A549 (cell line): ENCODE data around the gene TSPAN4. TPM values are rescaled to one million over a fixed set of nuclear protein-coding genes. Genes with fewer than 3 reads are reported as not detected.

Experiments used
- ATAC-seq, 2 experiments: fragments of 200-7000 bp in 1 of 2; fragments of >200 bp in 1 of 2; cut with Nextera tagmentation in 1 of 2; cut with Tn5 transposase in 1 of 2; 3 replicates each; pipeline versions ENCODE4 v1.8.0 to v1.9.1; 2018 to 2020; ENCODE audit warnings: mild to moderate bottlenecking in 1 of 2, moderate library complexity in 1 of 2
- CTCF ChIA-PET: fragments of 300-600 bp; sonication (Branson Sonifier 250); formaldehyde crosslinking; extraction: SDS; loops from one replicate; lab custom pipeline; 2021; ENCODE audit warnings: antibody characterized with exemption, inconsistent platforms; lab: Yijun Ruan, JAX
- POLR2A ChIA-PET: fragments of 350-600 bp; formaldehyde crosslinking; extraction: SDS; loops from one replicate; lab custom pipeline; 2021; ENCODE audit warnings: antibody characterized with exemption, inconsistent platforms; lab: Yijun Ruan, JAX
- DNase-seq, 2 experiments: peaks; one replicate each; pipeline versions ENCODE4 v3.0.0 to v3.0.0-alpha.2; 2011 to 2016; ENCODE audit warnings: low read depth in 1 of 2, low spot score in 1 of 2
- FAIRE-seq: peaks from 2 replicates; lab custom pipeline; 2011; peaks lifted over from hg19 to GRCh38; lab: Jason Lieb, UNC
- H3K27ac ChIP-seq, 2 experiments: fragments of >200 bp; sonication (Bioruptor Twin); formaldehyde crosslinking; 3 replicates each; pipeline ENCODE4 v1.5.1; 2016 to 2017
- H3K4me1 ChIP-seq: fragments of >200 bp; sonication (Bioruptor Twin); formaldehyde crosslinking; 3 replicates; pipeline ENCODE4 v1.6.1; 2016
- H3K4me2 ChIP-seq: fragments of >200 bp; sonication (Bioruptor Twin); formaldehyde crosslinking; 3 replicates; pipeline ENCODE4 v1.6.1; 2016
- H3K4me3 ChIP-seq: fragments of >200 bp; sonication (Bioruptor Twin); formaldehyde crosslinking; 3 replicates; pipeline ENCODE4 v1.5.1; 2016
- H3K9me3 ChIP-seq: fragments of >200 bp; sonication (Bioruptor Twin); formaldehyde crosslinking; 3 replicates; pipeline ENCODE4 v1.6.1; 2016
- CBX8 ChIP-seq: fragments of 200-600 bp; sonication (generic); IDR thresholded peaks from 2 replicates; pipeline ENCODE4 v1.6.1; 2016
- EHMT2 ChIP-seq: fragments of 200-600 bp; sonication (generic); IDR thresholded peaks from 2 replicates; pipeline ENCODE4 v1.6.1; 2016; ENCODE audit warnings: antibody characterized with exemption, low read depth, mild to moderate bottlenecking, moderate library complexity
- EP300 ChIP-seq, 2 experiments: fragments of >200 bp; sonication (Bioruptor Twin); formaldehyde crosslinking; IDR thresholded peaks; 2 replicates in 1 of 2; 3 replicates in 1 of 2; pipeline ENCODE4 v1.6.1; 2016 to 2017
- ESRRA ChIP-seq: fragments of 150-350 bp; IDR thresholded peaks from 2 replicates; pipeline ENCODE4 v1.6.1; 2014; ENCODE audit warnings: mild to moderate bottlenecking, low read length, borderline replicate concordance
- HDAC2 ChIP-seq: fragments of 200-600 bp; sonication (generic); IDR thresholded peaks from 2 replicates; pipeline ENCODE4 v1.6.1; 2016
- HEYL ChIP-seq: fragments of 250-450 bp; sonication (Bioruptor Pico); IDR thresholded peaks from 2 replicates; pipeline ENCODE4 v1.8.0; 2021; ENCODE audit warnings: mild to moderate bottlenecking, moderate library complexity
- HOXB13 ChIP-seq: fragments of 250-450 bp; sonication (Bioruptor Pico); IDR thresholded peaks from 2 replicates; pipeline ENCODE4 v1.5.0; 2020; ENCODE audit warnings: low read depth, mild to moderate bottlenecking, moderate library complexity
- JUN ChIP-seq, 2 experiments: fragments of >200 bp; sonication (Bioruptor Twin); formaldehyde crosslinking; IDR thresholded peaks; 2 replicates in 1 of 2; 3 replicates in 1 of 2; pipeline ENCODE4 v1.6.1; 2016 to 2017
- KDM5A ChIP-seq: fragments of 200-600 bp; sonication (generic); IDR thresholded peaks from 2 replicates; pipeline ENCODE4 v1.6.1; 2016; ENCODE audit warnings: antibody characterized with exemption, mild to moderate bottlenecking
- NPAS2 ChIP-seq: fragments of 250-450 bp; sonication (Bioruptor Pico); IDR thresholded peaks from 2 replicates; pipeline ENCODE4 v1.8.0; 2022; ENCODE audit warnings: mild to moderate bottlenecking, moderate library complexity, borderline replicate concordance
- NR3C1 ChIP-seq: fragments of >200 bp; sonication (Bioruptor Twin); formaldehyde crosslinking; IDR thresholded peaks from 3 replicates; pipeline ENCODE4 v1.6.1; 2017
- POLR2A ChIP-seq: IDR thresholded peaks from 2 replicates; pipeline ENCODE4 v1.6.1; 2012; ENCODE audit warnings: mild to moderate bottlenecking, low read length
- RCOR1 ChIP-seq: fragments of 150-350 bp; IDR thresholded peaks from 2 replicates; pipeline ENCODE4 v1.6.1; 2014; ENCODE audit warnings: antibody characterized with exemption, low read length, low read depth
- RNF2 ChIP-seq: fragments of 200-600 bp; sonication (generic); IDR thresholded peaks from 2 replicates; pipeline ENCODE4 v1.6.1; 2016; ENCODE audit warnings: low read depth, mild to moderate bottlenecking, antibody characterized with exemption, moderate library complexity, borderline replicate concordance
- SMC3 ChIP-seq: fragments of >200 bp; sonication (Bioruptor Twin); formaldehyde crosslinking; IDR thresholded peaks from 3 replicates; pipeline ENCODE4 v1.6.1; 2018; ENCODE audit warnings: inconsistent platforms
- TFCP2L1 ChIP-seq: fragments of 250-450 bp; sonication (Bioruptor Pico); IDR thresholded peaks from 2 replicates; pipeline ENCODE4 v1.5.0; 2021; ENCODE audit warnings: mild to moderate bottlenecking
- TP53 ChIP-seq: fragments of 250-450 bp; sonication (Bioruptor Pico); IDR thresholded peaks from 2 replicates; pipeline ENCODE4 v1.5.0; 2021; ENCODE audit warnings: mild to moderate bottlenecking, moderate library complexity
- ZC3H11A ChIP-seq: fragments of 450-650 bp; IDR thresholded peaks from 2 replicates; pipeline ENCODE4 v1.6.1; 2014; ENCODE audit warnings: antibody characterized with exemption, mild to moderate bottlenecking
- ZNF302 ChIP-seq: fragments of 250-450 bp; sonication (Bioruptor Pico); IDR thresholded peaks from 2 replicates; pipeline ENCODE4 v1.9.0; 2021; ENCODE audit warnings: inconsistent platforms, mild to moderate bottlenecking, moderate library complexity
- ZSCAN20 ChIP-seq: fragments of 250-450 bp; sonication (Bioruptor Pico); IDR thresholded peaks from 2 replicates; pipeline ENCODE4 v1.8.0; 2022; ENCODE audit warnings: mild to moderate bottlenecking, moderate library complexity
- WGBS: methylation state at CpG from one replicate; pipeline ENCODE4 v1.1.6; 2017; ENCODE audit errors: missing lambda C conversion rate; 5-methylcytosine and 5-hydroxymethylcytosine counted together
- polyA plus RNA-seq, 4 experiments: library from polyadenylated mRNA; depleted of rRNA in 3 of 4; stranded (reverse); fragments of >200 nt; fragmentation: RNase III in 1 of 4; extraction: RNeasy Plus Mini Kit Qiagen cat#74134 plus additional on column Dnase treatment in 1 of 4; gene quantifications; 2 replicates in 3 of 4; 3 replicates in 1 of 4; pipeline ENCODE4 v1.2.3, GENCODE V29; 2011 to 2017
- TF ChIP-seq, protein P1 (sequence below): fragments of >200 bp; sonication (Bioruptor Twin); formaldehyde crosslinking; IDR thresholded peaks from 3 replicates; pipeline ENCODE4 v1.5.1; 2016
- TF ChIP-seq, protein P2 (sequence below): IDR thresholded peaks from 2 replicates; pipeline ENCODE4 v1.6.1; 2012; ENCODE audit warnings: low read depth, borderline replicate concordance
- TF ChIP-seq, protein P3 (sequence below): IDR thresholded peaks from 2 replicates; pipeline ENCODE4 v1.6.1; 2012
- TF ChIP-seq, protein P4 (sequence below): fragments of >200 bp; sonication (Bioruptor Twin); formaldehyde crosslinking; IDR thresholded peaks from 2 replicates; pipeline ENCODE4 v1.6.1; 2016
- TF ChIP-seq, protein P5 (sequence below): fragments of 450-650 bp; IDR thresholded peaks from 2 replicates; pipeline ENCODE4 v1.6.1; 2014; ENCODE audit warnings: antibody characterized with exemption
- TF ChIP-seq, protein P6 (sequence below): fragments of 200-600 bp; sonication (generic); IDR thresholded peaks from 2 replicates; pipeline ENCODE4 v1.6.1; 2016; ENCODE audit warnings: antibody characterized with exemption, mild to moderate bottlenecking, moderate library complexity

TSPAN4 gene
- polyA plus RNA-seq, 2 of the 4 experiments (the other 2 are of a cell fraction): 83.5 to 145 TPM

DNA sequence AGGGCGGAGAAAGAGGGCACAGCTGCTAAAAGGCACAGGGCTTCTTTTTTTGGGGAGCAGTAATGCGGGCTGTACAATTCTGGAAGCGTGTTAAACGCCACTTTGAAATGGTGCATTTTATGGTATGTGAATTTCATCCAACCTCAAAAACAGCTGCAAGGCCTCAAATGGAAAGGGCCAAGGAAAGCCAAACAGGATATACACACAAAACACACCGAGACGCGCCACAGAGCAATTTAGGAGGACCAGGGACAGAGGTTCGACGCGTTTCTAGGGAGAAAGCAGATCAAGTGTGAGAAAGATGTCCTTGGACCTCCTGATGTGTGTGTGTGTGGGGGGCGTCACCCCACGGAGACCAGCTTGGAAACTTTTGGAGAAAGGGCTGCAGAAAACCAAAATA is 31.1 kb downstream of the TSPAN4 start:
- peaks cover 5% of the 10 kb centered on the region; the same call in 1 of the 3 replicates for H3K4me1 ChIP-seq
- H3K9me3 ChIP-seq: no peaks in the 10 kb centered on the region
- 84% methylated on average over 11 of the region's 12 CpGs for WGBS
- no peak overlapping the region for H3K4me2 ChIP-seq
- no peak for ATAC-seq
- no peak for FAIRE-seq
- H3K27ac ChIP-seq: no peak overlapping the region
- no peak overlapping the region for H3K4me3 ChIP-seq
- ChIA-PET POLR2A (no interaction called here), CTCF (interaction anchor here (1.0 to 2.2 kb wide), 3 partner anchors 8 to 26 kb away, joined by 3 to 5 read pairs (median 4); no protein-coding TSS in a partner anchor)
- no peak for TF ChIP-seq NPAS2
- TF ChIP-seq, protein P1, sequence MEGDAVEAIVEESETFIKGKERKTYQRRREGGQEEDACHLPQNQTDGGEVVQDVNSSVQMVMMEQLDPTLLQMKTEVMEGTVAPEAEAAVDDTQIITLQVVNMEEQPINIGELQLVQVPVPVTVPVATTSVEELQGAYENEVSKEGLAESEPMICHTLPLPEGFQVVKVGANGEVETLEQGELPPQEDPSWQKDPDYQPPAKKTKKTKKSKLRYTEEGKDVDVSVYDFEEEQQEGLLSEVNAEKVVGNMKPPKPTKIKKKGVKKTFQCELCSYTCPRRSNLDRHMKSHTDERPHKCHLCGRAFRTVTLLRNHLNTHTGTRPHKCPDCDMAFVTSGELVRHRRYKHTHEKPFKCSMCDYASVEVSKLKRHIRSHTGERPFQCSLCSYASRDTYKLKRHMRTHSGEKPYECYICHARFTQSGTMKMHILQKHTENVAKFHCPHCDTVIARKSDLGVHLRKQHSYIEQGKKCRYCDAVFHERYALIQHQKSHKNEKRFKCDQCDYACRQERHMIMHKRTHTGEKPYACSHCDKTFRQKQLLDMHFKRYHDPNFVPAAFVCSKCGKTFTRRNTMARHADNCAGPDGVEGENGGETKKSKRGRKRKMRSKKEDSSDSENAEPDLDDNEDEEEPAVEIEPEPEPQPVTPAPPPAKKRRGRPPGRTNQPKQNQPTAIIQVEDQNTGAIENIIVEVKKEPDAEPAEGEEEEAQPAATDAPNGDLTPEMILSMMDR: no peak
- TF ChIP-seq, protein P2, sequence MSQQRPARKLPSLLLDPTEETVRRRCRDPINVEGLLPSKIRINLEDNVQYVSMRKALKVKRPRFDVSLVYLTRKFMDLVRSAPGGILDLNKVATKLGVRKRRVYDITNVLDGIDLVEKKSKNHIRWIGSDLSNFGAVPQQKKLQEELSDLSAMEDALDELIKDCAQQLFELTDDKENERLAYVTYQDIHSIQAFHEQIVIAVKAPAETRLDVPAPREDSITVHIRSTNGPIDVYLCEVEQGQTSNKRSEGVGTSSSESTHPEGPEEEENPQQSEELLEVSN: no peak
- no peak for TF ChIP-seq KDM5A
- TF ChIP-seq, protein P3, sequence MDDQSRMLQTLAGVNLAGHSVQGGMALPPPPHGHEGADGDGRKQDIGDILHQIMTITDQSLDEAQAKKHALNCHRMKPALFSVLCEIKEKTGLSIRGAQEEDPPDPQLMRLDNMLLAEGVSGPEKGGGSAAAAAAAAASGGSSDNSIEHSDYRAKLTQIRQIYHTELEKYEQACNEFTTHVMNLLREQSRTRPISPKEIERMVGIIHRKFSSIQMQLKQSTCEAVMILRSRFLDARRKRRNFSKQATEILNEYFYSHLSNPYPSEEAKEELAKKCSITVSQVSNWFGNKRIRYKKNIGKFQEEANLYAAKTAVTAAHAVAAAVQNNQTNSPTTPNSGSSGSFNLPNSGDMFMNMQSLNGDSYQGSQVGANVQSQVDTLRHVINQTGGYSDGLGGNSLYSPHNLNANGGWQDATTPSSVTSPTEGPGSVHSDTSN: no peak
- TF ChIP-seq ZSCAN20 (CRISPR knock-in tag): no peak
- TF ChIP-seq SMC3: no peak
- TF ChIP-seq JUN (IDR thresholded peaks at IDR 0.05): no peak
- no peak for TF ChIP-seq RNF2
- TF ChIP-seq EP300 (IDR thresholded peaks at IDR 0.05): no peak
- no peak for TF ChIP-seq ZNF302 (CRISPR knock-in tag)
- no peak for TF ChIP-seq POLR2A
- TF ChIP-seq, protein P4, sequence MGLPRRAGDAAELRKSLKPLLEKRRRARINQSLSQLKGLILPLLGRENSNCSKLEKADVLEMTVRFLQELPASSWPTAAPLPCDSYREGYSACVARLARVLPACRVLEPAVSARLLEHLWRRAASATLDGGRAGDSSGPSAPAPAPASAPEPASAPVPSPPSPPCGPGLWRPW: no peak
- no peak for TF ChIP-seq HEYL
- TF ChIP-seq HOXB13 (CRISPR knock-in tag): no peak
- no peak for TF ChIP-seq HDAC2
- TF ChIP-seq, protein P5, sequence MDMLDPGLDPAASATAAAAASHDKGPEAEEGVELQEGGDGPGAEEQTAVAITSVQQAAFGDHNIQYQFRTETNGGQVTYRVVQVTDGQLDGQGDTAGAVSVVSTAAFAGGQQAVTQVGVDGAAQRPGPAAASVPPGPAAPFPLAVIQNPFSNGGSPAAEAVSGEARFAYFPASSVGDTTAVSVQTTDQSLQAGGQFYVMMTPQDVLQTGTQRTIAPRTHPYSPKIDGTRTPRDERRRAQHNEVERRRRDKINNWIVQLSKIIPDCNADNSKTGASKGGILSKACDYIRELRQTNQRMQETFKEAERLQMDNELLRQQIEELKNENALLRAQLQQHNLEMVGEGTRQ: no peak
- TF ChIP-seq TFCP2L1: no peak
- no peak for DNase-seq

DNA sequence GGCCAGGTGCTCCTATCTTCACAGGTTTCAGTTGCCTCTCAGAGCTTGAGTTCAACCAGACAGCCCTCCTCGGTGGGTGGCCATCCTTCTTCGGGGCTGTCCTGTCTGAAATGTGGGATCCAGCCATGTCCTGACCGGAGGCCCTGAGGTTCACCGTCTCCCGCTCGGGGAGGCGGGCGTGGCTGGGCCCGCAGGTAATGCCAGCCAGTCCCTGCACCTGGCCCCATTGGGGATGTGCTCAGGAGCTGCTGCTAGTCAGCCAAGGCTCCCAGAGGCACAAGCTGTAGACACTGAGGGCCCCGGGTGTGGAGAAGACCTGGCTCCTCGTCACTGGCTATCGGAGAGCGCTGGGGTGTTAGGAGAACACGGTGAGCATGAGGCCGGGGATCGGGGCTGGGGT is 32.6 kb downstream of the TSPAN4 start:
- POLR2A ChIA-PET: no interaction called here
- WGBS: 95% methylated on average over 9 of the region's 16 CpGs
- no peak for ATAC-seq
- Histone ChIP-seq H3K27ac (no peak overlapping the region), H3K4me1 (peaks cover 5% of the 10 kb centered on the region; the same call in 1 of the 3 replicates), H3K9me3 (no peaks in the 10 kb centered on the region), H3K4me3 (no peak overlapping the region), H3K4me2 (no peak overlapping the region)
- DNase-seq: no peak
- CTCF ChIA-PET: interaction anchor here (0.6 to 2.4 kb wide), 4 partner anchors 17 to 176 kb away, joined by 3 to 14 read pairs (median 3); no protein-coding TSS in a partner anchor
- no peak for FAIRE-seq
- TF ChIP-seq RCOR1 (no peak), EHMT2 (no peak), ZC3H11A (no peak), ESRRA (no peak), NR3C1 (no peak), KDM5A (no peak), CBX8 (no peak), TP53 (CRISPR knock-in tag) (no peak), RNF2 (no peak), NPAS2 (no peak)
- TF ChIP-seq, protein P6, sequence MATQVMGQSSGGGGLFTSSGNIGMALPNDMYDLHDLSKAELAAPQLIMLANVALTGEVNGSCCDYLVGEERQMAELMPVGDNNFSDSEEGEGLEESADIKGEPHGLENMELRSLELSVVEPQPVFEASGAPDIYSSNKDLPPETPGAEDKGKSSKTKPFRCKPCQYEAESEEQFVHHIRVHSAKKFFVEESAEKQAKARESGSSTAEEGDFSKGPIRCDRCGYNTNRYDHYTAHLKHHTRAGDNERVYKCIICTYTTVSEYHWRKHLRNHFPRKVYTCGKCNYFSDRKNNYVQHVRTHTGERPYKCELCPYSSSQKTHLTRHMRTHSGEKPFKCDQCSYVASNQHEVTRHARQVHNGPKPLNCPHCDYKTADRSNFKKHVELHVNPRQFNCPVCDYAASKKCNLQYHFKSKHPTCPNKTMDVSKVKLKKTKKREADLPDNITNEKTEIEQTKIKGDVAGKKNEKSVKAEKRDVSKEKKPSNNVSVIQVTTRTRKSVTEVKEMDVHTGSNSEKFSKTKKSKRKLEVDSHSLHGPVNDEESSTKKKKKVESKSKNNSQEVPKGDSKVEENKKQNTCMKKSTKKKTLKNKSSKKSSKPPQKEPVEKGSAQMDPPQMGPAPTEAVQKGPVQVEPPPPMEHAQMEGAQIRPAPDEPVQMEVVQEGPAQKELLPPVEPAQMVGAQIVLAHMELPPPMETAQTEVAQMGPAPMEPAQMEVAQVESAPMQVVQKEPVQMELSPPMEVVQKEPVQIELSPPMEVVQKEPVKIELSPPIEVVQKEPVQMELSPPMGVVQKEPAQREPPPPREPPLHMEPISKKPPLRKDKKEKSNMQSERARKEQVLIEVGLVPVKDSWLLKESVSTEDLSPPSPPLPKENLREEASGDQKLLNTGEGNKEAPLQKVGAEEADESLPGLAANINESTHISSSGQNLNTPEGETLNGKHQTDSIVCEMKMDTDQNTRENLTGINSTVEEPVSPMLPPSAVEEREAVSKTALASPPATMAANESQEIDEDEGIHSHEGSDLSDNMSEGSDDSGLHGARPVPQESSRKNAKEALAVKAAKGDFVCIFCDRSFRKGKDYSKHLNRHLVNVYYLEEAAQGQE: no peak
- TF ChIP-seq, protein P5: no peak
- TF ChIP-seq, protein P3: no peak
